Aorta (tissue), 5 donors: ENCODE measurements around the gene MGLL. TPM values are rescaled to one million over a fixed set of nuclear protein-coding genes. Genes with fewer than 3 reads are reported as not detected.

Source experiments
- ATAC-seq: fragments of 200-7000 bp; cut with Tn5 transposase; one replicate; pipeline ENCODE4 v1.9.1; 2022; ENCODE audit warnings: moderate library complexity; ENCODE audit not compliant: low FRiP score
- DNase-seq, 2 donors: peaks; one replicate each; pipeline ENCODE4 v3.0.0-alpha.2; 2020
- H3K27ac ChIP-seq, 2 donors: one replicate each; pipeline ENCODE4 v1.5.1; 2013; ENCODE audit warnings: low read length in 2 of 2, mild to moderate bottlenecking in 2 of 2, moderate library complexity in 2 of 2, control low read depth in 1 of 2, inconsistent platforms in 1 of 2, low read depth in 1 of 2
- H3K27me3 ChIP-seq, 2 donors: one replicate each; pipeline ENCODE4 v1.6.1; 2013; ENCODE audit warnings: control low read depth in 1 of 2, low read length in 1 of 2, mild to moderate bottlenecking in 1 of 2, moderate library complexity in 1 of 2; ENCODE audit not compliant: insufficient read depth in 2 of 2, control insufficient read depth in 1 of 2
- H3K36me3 ChIP-seq, 2 donors: one replicate each; pipeline ENCODE4 v1.6.1; 2013; ENCODE audit warnings: control low read depth in 1 of 2, low read length in 1 of 2, mild to moderate bottlenecking in 1 of 2; ENCODE audit not compliant: insufficient read depth in 2 of 2, control insufficient read depth in 1 of 2
- H3K4me1 ChIP-seq, 2 donors: one replicate each; pipeline ENCODE4 v1.6.1; 2013; ENCODE audit warnings: low read length in 2 of 2, control low read depth in 1 of 2, mild to moderate bottlenecking in 1 of 2, moderate library complexity in 1 of 2; ENCODE audit not compliant: insufficient read depth in 2 of 2, control insufficient read depth in 1 of 2
- H3K4me3 ChIP-seq, 2 donors: one replicate each; pipeline ENCODE4 v1.5.1; 2013; ENCODE audit warnings: low read length in 2 of 2, control low read depth in 1 of 2, mild to moderate bottlenecking in 1 of 2
- H3K9me3 ChIP-seq: one replicate; pipeline ENCODE4 v1.6.1; 2013; ENCODE audit warnings: mild to moderate bottlenecking, low read length; ENCODE audit not compliant: control insufficient read depth
- WGBS, 2 donors: extraction: QIAGEN DNeasy Blood & Tissue Kit; methylation state at CpG; one replicate each; pipeline ENCODE4 v1.1.7; 2013; 5-methylcytosine and 5-hydroxymethylcytosine counted together
- intact Hi-C, 2 donors: fragments of 100-400 bp; cut with DNase I; formaldehyde crosslinking; loops; one replicate each; pipeline versions ENCODE4 v1.14.2 to v1.15.0; 2022
- polyA plus RNA-seq, 2 donors: library from polyadenylated mRNA; stranded (reverse); fragments of 200-250 nt; gene quantifications; one replicate each; pipeline ENCODE4 v1.2.3, GENCODE V29; 2013
- total RNA-seq, 2 donors: library from RNA; stranded (reverse); fragmentation: NEBNext Ultra II Directional; extraction: Animal tissue kit (Norgen Biotek cat#: 25700); gene quantifications; one replicate each; pipeline ENCODE4 v1.2.1, GENCODE V29; 2021
- donor health status: healthy with polysubstance abuse.
- donor health status: Bipolar disorder and iron deficiency.
- donor health status: DM: no; HTN: no; CAD: no.
- donor health status: DM: no; HTN: no; CAD: no.
- donor health status: DM: yes; HTN: yes; CAD: no.

MGLL gene
- total and polyA plus RNA-seq, 4 donors, result 18.3 to 85.3 (median 50.7) TPM

DNA sequence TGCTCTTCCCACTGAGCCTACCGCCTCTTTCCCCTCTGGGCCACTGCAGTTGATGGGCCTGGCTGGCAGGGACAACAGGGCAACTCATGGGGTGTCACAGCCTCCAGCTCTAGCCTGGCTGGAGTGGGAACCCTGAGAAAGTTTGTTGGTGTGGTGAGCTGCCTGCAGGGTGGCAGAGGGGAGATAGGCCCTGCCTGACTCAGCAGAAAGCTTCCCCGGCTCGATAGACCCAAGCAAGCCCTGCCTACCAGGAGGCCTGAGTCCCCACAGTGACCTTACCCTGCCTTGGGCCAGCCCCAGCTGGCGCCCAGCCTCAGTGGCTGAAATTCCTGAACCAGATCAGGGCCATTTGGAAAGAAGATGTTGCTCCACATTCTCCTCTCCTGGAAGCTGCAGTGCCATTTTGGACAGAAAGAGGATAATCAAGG is 120.2 kb downstream of the MGLL start:
- H3K4me1 ChIP-seq, result peaks cover 0 to 2% of the 10 kb centered on the region in 2 donors

DNA sequence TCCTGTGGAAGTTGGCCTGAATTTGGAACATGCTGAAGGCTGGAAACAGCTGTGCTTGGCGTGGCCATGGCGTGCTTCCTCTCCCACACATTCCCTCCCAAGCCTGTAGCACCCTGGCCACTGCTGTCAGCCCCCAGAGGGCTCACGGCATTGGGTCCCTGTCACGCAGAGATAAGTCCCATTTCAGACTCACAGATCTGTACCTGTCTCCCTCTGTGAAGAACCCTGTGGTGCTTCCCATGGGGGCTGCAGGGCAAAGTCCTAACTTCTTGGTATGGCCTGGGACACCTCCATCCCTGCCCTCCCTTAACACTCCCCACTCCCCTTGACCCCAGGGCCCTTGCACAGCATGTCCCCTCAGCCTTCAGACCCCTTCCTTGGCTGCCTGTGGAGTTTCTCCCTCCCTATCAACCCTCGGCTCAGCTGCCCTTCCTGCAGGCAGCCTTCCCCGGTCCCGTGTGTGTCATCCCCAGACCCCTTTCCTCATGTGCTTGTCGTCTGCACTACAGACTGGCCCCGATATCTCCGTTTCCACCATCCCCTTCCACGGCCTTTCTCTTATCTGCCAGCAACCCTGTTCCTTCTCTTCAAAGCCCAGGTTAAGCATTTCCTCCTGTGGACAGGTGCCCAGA is 120.9 kb downstream of the MGLL start:
- Histone ChIP-seq H3K4me3 (no peak overlapping the region), H3K4me1 (peaks cover 0 to 2% of the 10 kb centered on the region in 2 donors), H3K27me3 (no peaks in the 10 kb centered on the region), H3K9me3 (no peaks in the 10 kb centered on the region), H3K36me3 (no peaks in the 10 kb centered on the region), H3K27ac (no peak overlapping the region)
- WGBS, 2 donors, result 83 to 90% methylated on average over 11 of the region's 11 CpGs
- no peak for ATAC-seq
- intact Hi-C loops, result loop anchor here in 1 of 2 donors (5.0 kb wide), 1 partner anchor 41 kb away; no protein-coding TSS in a partner anchor
- peak; percentile 36 to 56 for DNase-seq

More for the DNA sequence above, 120.2 kb downstream of the MGLL start:
- Histone ChIP-seq H3K4me3 (no peak overlapping the region), H3K27ac (no peak overlapping the region), H3K9me3 (no peaks in the 10 kb centered on the region), H3K27me3 (no peaks in the 10 kb centered on the region), H3K36me3 (no peaks in the 10 kb centered on the region)
- WGBS, 2 donors, result 34 to 40% methylated on average over 4 of the region's 4 CpGs
- intact Hi-C loops, result loop anchor here in 1 of 2 donors (5.0 kb wide), 1 partner anchor 40 kb away; no protein-coding TSS in a partner anchor
- DNase-seq, result peak; percentile 69 to 82
- no peak for ATAC-seq

DNA sequence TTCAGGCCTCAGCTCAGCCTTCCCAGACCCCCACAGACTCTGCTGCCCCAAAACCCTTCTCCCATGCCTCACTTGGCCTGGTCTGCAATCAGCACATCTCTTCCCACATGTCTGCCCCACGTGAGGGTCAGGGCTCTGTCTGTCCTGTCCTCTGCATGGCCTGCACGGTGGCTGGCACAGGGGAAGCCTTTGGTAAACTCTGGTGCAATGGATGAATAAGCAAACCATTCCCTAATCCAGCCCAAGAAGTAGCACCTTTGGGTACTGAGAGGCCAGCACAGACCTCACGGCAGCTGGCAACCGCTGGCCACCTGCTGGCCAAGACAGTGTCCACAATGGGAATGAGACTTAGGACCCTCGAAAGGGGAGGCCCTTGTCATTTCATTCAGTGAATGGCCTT is 121.9 kb downstream of the MGLL start:
- Histone ChIP-seq H3K4me1 (peaks cover 0 to 2% of the 10 kb centered on the region in 2 donors), H3K36me3 (no peaks in the 10 kb centered on the region), H3K4me3 (no peak overlapping the region), H3K27me3 (no peaks in the 10 kb centered on the region), H3K27ac (no peak overlapping the region), H3K9me3 (no peaks in the 10 kb centered on the region)
- intact Hi-C loops, result loop anchor here in 1 of 2 donors (5.0 kb wide), 1 partner anchor 42 kb away; no protein-coding TSS in a partner anchor
- peak; percentile 29 to 41 for DNase-seq
- no peak for ATAC-seq
- WGBS, 2 donors, result 73 to 86% methylated on average over 5 of the region's 5 CpGs

DNA sequence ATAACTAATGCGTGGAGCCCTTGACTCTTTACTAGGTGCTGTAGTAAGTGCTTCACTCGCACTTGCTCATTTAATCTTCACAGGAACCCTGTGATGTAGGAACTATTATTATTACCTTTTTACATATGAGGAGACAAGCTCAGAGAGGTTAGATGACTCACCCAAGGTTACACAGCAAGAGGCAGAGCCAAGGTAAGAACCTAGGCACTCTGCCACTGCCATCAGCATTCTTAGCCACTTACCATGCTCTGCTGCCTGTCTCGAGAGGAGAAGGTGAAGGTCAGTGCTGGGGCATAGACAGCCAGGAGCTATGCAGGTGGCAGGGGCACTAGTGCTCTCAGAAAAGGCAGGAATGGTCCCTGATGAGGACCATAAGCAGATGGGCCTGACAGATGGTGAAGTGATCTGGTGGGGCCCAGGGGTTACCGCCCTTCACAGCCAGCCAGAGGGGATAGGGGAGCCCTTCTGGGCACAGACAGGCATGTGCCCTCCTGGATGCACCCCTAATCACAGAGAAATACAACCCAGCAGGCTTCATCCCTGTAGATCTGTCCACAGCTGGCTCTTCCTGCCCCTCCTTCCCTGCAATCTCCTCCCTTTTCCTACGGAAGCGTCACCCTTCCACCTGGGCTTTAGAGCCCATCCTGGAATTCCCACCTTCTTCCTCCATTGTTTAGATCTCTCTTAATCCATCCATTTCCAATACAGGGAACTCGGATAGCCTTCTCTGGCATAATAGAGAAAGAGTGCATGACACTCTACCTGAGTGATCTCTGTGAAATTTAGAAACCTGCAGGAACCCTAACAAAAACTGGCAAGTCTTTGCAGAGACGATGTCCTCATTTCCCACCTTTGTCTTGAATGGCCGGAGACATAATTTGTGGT is 122.7 kb downstream of the MGLL start:
- ATAC-seq (no peak), DNase-seq (peak; percentile 25 to 28)
- H3K27ac ChIP-seq, result peak overlapping the region in 1 of 2 donors; percentile 23
- WGBS, 2 donors, result 86 to 87% methylated on average over 9 of the region's 9 CpGs
- intact Hi-C loops, result loop anchor here (5.0 to 10.0 kb wide), 6 partner anchors 38 to 253 kb away; partner anchors contain the start of genes KBTBD12 (in 1 of the 2) and MGLL (in 1 of the 2)
- no peaks in the 10 kb centered on the region for H3K27me3 ChIP-seq
- no peak overlapping the region for H3K4me3 ChIP-seq
- peaks cover 0 to 2% of the 10 kb centered on the region in 2 donors for H3K4me1 ChIP-seq
- H3K36me3 ChIP-seq, result no peaks in the 10 kb centered on the region
- no peaks in the 10 kb centered on the region for H3K9me3 ChIP-seq

DNA sequence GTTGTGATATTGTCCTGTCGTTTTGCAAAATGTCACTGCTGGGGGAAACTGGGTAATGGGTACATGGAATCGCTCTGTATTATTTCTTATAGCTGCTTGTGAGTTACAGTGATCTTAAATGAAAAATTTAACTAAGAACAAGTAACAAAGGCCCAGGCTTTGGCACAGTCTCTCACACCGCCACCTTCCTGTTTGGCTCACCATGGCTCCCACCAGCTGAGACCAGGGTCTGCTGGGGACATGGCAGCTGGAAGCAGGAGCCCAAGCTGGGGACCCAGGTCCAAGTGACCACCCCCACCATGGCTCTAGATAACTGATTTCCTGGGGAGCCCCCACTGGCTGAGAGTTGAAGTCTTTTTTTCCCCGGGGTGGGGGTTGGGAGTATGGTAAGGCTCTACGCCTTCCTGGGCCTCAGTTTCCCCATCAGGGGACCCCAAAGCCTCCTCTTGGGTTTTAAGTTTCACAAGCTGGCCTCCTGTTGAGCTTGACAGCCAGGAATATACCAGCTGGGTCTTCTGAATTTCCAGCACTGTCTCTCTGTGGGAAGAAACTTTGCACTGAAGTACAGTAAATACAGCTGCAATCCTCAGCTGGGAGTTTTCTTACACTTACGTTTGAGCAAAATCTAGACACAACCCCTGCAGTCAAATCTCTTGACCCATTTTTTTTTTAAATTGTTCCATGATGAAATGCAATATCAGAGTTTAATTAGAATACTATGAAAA is 123.5 kb downstream of the MGLL start:
- Histone ChIP-seq H3K4me3 (no peak overlapping the region), H3K4me1 (peaks cover 0 to 2% of the 10 kb centered on the region in 2 donors), H3K27me3 (no peaks in the 10 kb centered on the region), H3K36me3 (no peaks in the 10 kb centered on the region), H3K27ac (peak overlapping the region; percentile 50 to 97), H3K9me3 (no peaks in the 10 kb centered on the region)
- intact Hi-C loops, result loop anchor here (5.0 to 10.0 kb wide), 5 partner anchors 38 to 253 kb away; partner anchors contain the start of genes KBTBD12 (in 1 of the 2) and MGLL (in 1 of the 2)
- no peak for ATAC-seq
- peak; percentile 44 to 55 for DNase-seq
- 74% methylated on average over 6 of the region's 6 CpGs for WGBS, 2 donors

DNA sequence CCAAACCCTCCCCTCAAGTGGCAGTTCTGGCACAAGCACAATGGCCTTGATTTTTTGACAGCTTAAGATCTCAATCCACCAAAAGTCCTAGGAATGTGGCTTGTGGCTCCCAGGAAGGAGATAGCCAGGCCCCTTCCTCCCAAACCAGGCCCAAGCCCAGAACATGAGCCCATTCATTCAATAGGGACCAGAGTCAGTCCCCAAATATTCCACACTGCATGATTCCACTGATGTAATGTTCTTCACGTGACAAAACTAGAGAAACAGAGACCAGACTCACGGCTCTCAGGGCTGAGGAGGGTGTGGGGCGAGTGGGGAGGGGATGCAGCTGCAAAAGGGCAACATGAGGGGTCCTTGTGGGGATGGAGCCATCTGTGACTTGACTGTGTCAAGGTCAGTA is 124.0 kb downstream of the MGLL start:
- Histone ChIP-seq H3K27me3 (no peaks in the 10 kb centered on the region), H3K4me3 (no peak overlapping the region), H3K27ac (peak overlapping the region; percentile 50 to 97), H3K4me1 (peaks cover 0 to 2% of the 10 kb centered on the region in 2 donors), H3K36me3 (no peaks in the 10 kb centered on the region), H3K9me3 (no peaks in the 10 kb centered on the region)
- DNase-seq (peak in 1 of 2 donors; percentile 23), ATAC-seq (peak; percentile 0)
- 20 to 22% methylated on average over 3 of the region's 3 CpGs for WGBS, 2 donors
- intact Hi-C loops, result loop anchor here (5.0 to 10.0 kb wide), 5 partner anchors 39 to 254 kb away; partner anchors contain the start of genes KBTBD12 (in 1 of the 2) and MGLL (in 1 of the 2)

DNA sequence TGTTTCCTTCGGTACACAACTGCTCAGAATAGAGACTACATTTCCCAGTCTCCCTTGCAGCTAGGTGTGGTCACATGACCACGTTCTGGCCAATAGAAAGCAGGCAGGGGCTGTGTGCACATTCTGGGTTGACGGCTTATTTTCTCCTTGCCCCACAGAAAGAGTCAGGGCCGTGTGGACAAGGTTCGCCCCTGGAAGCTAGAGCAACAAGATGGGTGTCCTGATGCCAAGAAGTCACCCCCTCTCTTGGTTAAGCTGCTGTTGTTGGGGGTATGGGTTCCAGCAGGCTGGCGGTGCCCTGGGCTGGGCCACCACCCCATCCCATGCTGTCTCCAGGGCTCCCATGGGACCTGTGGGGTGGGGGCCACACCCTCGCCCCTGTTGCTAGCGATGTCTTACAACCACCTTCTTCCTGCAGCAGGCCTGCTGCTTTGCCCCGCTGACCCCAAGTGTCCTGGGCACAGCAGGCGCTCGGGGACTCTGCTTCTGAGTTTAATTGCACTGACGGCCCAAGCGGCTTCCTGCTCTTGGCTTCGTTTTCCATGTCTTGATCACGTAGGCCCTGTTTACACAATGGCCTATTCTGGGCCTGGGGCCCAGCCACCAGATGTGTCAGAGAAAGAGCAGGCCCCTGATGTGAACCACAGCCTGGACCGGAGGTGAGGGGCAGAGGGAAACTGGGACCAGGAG is 124.6 kb downstream of the MGLL start:
- Histone ChIP-seq H3K9me3 (no peaks in the 10 kb centered on the region), H3K4me1 (peaks cover 0 to 2% of the 10 kb centered on the region in 2 donors), H3K27me3 (no peaks in the 10 kb centered on the region), H3K27ac (peak overlapping the region; percentile 50 to 97), H3K4me3 (no peak overlapping the region), H3K36me3 (no peaks in the 10 kb centered on the region)
- ATAC-seq (peak; percentile 87), DNase-seq (peak; percentile 91 to 92)
- 1 to 5% methylated on average over 16 of the region's 16 CpGs for WGBS, 2 donors
- intact Hi-C loops, result loop anchor here (2.0 to 10.0 kb wide), 6 partner anchors 40 to 255 kb away; partner anchors contain the start of genes MGLL (in 2 of the 2) and KBTBD12 (in 1 of the 2)
